WTC11 (cell line): ENCODE measurements around the gene SNRNP70. TPM values are rescaled to one million over a fixed set of nuclear protein-coding genes. Genes with fewer than 3 reads are reported as not detected.

Experiments
- ATAC-seq: fragments of 200-7000 bp; cut with Tn5 transposase; 2 replicates; pipeline ENCODE4 v1.10.0; 2021; ENCODE audit warnings: mild to moderate bottlenecking, moderate library complexity
- CTCF ChIA-PET: fragments of 300-600 bp; sonication (Branson Sonifier 250); formaldehyde crosslinking; loops from one replicate; lab custom pipeline; 2021; ENCODE audit warnings: antibody characterized with exemption; lab: Charles Lee
- POLR2A ChIA-PET: fragments of 350-600 bp; sonication (Branson Sonifier 250); formaldehyde crosslinking; loops from one replicate; lab custom pipeline; 2021; ENCODE audit warnings: antibody characterized with exemption; lab: Charles Lee
- DNase-seq: peaks from one replicate; pipeline ENCODE4 v3.0.0; 2021; ENCODE audit warnings: low spot score
- H3K27ac Mint-ChIP-seq: 2 replicates; pipeline ENCODE4 v1.8.0; 2021; ENCODE audit warnings: mixed read lengths
- H3K27me3 Mint-ChIP-seq: 2 replicates; pipeline ENCODE4 v1.8.0; 2021; ENCODE audit warnings: low read depth, mild to moderate bottlenecking, moderate library complexity, mixed read lengths
- H3K36me3 Mint-ChIP-seq: 2 replicates; pipeline ENCODE4 v1.8.0; 2021; ENCODE audit warnings: mixed read lengths
- H3K4me1 Mint-ChIP-seq: 2 replicates; pipeline ENCODE4 v1.8.0; 2022; ENCODE audit warnings: mixed read lengths
- H3K4me3 Mint-ChIP-seq: 2 replicates; pipeline ENCODE4 v1.8.0; 2021; ENCODE audit warnings: mild to moderate bottlenecking, moderate library complexity, mixed read lengths
- H3K9me3 Mint-ChIP-seq: 2 replicates; pipeline ENCODE4 v1.8.0; 2021; ENCODE audit warnings: mixed read lengths
- HMGA2 ChIP-seq: fragments of 250-450 bp; sonication (Bioruptor Pico); IDR thresholded peaks from 2 replicates; pipeline ENCODE4 v1.4.0; 2021; ENCODE audit warnings: mild to moderate bottlenecking, moderate library complexity
- KAT7 ChIP-seq: sonication (generic); formaldehyde crosslinking; IDR thresholded peaks from 2 replicates; pipeline ENCODE4 v1.8.1; 2023; ENCODE audit warnings: missing genetic modification reagents, mild to moderate bottlenecking, borderline replicate concordance
- MYBL2 ChIP-seq: sonication (generic); formaldehyde crosslinking; IDR thresholded peaks from 2 replicates; pipeline ENCODE4 v1.8.1; 2023; ENCODE audit warnings: mild to moderate bottlenecking, moderate library complexity, missing genetic modification reagents
- SMAD3 ChIP-seq: sonication (generic); formaldehyde crosslinking; IDR thresholded peaks from 2 replicates; pipeline ENCODE4 v1.8.0; 2022; ENCODE audit warnings: missing genetic modification reagents, mild to moderate bottlenecking, borderline replicate concordance
- TEAD4 ChIP-seq: sonication (generic); formaldehyde crosslinking; IDR thresholded peaks from 2 replicates; pipeline ENCODE4 v1.8.0; 2022; ENCODE audit warnings: mild to moderate bottlenecking, missing genetic modification reagents
- ZNF263 ChIP-seq: sonication (generic); formaldehyde crosslinking; IDR thresholded peaks from 2 replicates; pipeline ENCODE4 v1.8.1; 2022; ENCODE audit warnings: low read depth, mild to moderate bottlenecking, moderate library complexity, missing genetic modification reagents
- total RNA-seq: library from RNA; stranded (reverse); gene quantifications from 3 replicates; pipeline ENCODE4 v1.2.3, GENCODE V29; 2021
- TF ChIP-seq, protein P1 (sequence below): sonication (generic); formaldehyde crosslinking; IDR thresholded peaks from 2 replicates; pipeline ENCODE4 v1.8.0; 2023; ENCODE audit warnings: mild to moderate bottlenecking, missing genetic modification reagents
- TF ChIP-seq, protein P2 (sequence below): fragments of 200-600 bp; IDR thresholded peaks from 2 replicates; pipeline ENCODE4 v1.8.0; 2022; ENCODE audit warnings: antibody characterized with exemption
- TF ChIP-seq, protein P3 (sequence below): fragments of 250-450 bp; sonication (Bioruptor Pico); IDR thresholded peaks from 2 replicates; pipeline ENCODE4 v1.9.0; 2021; ENCODE audit warnings: mild to moderate bottlenecking
- TF ChIP-seq, protein P4 (sequence below): sonication (generic); formaldehyde crosslinking; IDR thresholded peaks from 2 replicates; pipeline ENCODE4 v1.8.0; 2023; ENCODE audit warnings: missing genetic modification reagents
- TF ChIP-seq, protein P5 (sequence below): fragments of 250-450 bp; sonication (Bioruptor Pico); IDR thresholded peaks from 2 replicates; pipeline ENCODE4 v2.1.2; 2022; ENCODE audit warnings: mild to moderate bottlenecking, moderate library complexity
- TF ChIP-seq, protein P6 (sequence below): sonication (generic); formaldehyde crosslinking; IDR thresholded peaks from 2 replicates; pipeline ENCODE4 v1.8.0; 2022; ENCODE audit warnings: mild to moderate bottlenecking, missing genetic modification reagents

The SNRNP70 gene
- total RNA-seq, 1 experiment from 2014 or later = 266 TPM

DNA sequence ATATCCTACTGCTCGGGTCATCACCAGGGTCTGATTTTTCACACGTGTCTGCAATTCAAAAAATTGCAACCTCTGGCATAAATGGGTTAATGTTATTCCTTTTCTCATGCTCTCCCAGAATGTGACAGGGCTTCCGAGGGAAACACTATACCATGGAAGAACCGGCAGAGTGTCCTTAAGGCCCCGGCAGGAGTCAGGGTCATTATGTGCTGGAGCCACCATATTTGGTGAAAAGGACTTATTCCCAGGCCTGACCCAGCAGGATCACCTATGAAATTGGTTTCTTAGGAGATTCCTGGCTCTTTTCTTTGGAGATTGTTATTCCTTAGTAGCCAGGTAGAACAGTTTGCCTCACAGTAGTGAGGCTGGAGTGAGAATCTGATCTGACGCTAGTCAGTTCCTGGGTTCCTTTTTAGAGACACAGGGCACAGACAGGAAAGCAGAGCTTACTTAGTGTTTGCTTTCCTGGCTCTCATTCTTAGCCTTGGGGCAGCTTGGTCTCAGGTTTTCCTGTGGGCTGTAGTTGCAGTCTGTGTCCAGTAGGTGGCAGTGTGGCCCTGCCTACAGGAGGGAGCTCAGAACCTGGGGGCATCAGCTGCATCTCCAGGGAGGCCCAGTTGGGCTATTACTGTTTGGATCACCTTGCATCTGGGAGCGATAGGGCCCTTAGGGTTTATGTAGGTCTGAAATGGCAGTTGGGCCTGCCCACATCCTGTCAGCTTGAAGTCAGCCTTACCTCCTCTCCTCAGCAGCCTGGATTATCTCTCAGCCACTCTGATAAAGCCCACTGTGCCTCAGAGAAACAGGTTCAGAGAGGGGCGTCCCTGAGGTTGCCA is 12.4 kb downstream of the SNRNP70 start:
- Mint-ChIP-seq H3K27ac (peak overlapping the region; percentile 85), H3K9me3 (no peaks in the 10 kb centered on the region), H3K36me3 (peaks cover 65% of the 10 kb centered on the region), H3K27me3 (no peaks in the 10 kb centered on the region), H3K4me3 (no peak overlapping the region), H3K4me1 (peaks cover 13% of the 10 kb centered on the region)
- CTCF ChIA-PET = interaction anchor here (0.5 to 3.1 kb wide), 66 partner anchors 8 to 772 kb away, joined by 3 to 72 read pairs (median 7); partner anchors contain the start of genes CGB2, CGB7, GYS1 and HRC
- peak; percentile 82 for DNase-seq
- TF ChIP-seq, protein P1, sequence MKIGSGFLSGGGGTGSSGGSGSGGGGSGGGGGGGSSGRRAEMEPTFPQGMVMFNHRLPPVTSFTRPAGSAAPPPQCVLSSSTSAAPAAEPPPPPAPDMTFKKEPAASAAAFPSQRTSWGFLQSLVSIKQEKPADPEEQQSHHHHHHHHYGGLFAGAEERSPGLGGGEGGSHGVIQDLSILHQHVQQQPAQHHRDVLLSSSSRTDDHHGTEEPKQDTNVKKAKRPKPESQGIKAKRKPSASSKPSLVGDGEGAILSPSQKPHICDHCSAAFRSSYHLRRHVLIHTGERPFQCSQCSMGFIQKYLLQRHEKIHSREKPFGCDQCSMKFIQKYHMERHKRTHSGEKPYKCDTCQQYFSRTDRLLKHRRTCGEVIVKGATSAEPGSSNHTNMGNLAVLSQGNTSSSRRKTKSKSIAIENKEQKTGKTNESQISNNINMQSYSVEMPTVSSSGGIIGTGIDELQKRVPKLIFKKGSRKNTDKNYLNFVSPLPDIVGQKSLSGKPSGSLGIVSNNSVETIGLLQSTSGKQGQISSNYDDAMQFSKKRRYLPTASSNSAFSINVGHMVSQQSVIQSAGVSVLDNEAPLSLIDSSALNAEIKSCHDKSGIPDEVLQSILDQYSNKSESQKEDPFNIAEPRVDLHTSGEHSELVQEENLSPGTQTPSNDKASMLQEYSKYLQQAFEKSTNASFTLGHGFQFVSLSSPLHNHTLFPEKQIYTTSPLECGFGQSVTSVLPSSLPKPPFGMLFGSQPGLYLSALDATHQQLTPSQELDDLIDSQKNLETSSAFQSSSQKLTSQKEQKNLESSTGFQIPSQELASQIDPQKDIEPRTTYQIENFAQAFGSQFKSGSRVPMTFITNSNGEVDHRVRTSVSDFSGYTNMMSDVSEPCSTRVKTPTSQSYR = no peak
- TF ChIP-seq, protein P2, sequence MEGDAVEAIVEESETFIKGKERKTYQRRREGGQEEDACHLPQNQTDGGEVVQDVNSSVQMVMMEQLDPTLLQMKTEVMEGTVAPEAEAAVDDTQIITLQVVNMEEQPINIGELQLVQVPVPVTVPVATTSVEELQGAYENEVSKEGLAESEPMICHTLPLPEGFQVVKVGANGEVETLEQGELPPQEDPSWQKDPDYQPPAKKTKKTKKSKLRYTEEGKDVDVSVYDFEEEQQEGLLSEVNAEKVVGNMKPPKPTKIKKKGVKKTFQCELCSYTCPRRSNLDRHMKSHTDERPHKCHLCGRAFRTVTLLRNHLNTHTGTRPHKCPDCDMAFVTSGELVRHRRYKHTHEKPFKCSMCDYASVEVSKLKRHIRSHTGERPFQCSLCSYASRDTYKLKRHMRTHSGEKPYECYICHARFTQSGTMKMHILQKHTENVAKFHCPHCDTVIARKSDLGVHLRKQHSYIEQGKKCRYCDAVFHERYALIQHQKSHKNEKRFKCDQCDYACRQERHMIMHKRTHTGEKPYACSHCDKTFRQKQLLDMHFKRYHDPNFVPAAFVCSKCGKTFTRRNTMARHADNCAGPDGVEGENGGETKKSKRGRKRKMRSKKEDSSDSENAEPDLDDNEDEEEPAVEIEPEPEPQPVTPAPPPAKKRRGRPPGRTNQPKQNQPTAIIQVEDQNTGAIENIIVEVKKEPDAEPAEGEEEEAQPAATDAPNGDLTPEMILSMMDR = peak; percentile 98
- no peak for TF ChIP-seq SMAD3 (CRISPR knock-in tag)
- no peak for TF ChIP-seq KAT7
- POLR2A ChIA-PET = interaction anchor here (0.7 to 1.1 kb wide), 4 partner anchors 17 to 51 kb away, joined by 4 to 5 read pairs (median 4); partner anchors contain the start of gene LIN7B
- ATAC-seq = peak; percentile 89

DNA sequence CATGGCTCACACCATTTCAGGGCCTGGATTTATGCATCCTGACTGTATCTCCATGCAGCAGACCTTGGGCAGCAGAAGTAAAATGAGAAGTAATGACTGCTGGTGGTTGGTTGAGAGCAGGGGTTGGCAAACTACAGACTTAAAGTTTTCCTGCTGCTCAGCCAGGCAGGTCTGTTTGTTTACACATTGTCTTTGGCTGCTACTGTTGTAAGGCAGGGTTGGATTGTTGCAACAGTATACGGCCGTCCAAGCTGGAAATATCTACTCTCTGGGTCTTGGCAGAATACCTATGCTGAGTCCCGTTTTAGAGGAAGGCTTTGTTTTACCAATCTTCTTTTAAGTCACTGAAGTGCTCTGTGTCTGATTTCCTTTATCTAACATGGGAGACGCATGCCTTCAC is 13.5 kb downstream of the SNRNP70 start:
- CTCF ChIA-PET = interaction anchor here (1.6 to 3.1 kb wide), 6 partner anchors 7 to 126 kb away, joined by 19 to 72 read pairs (median 45); partner anchors contain the start of genes GYS1 and RUVBL2
- Mint-ChIP-seq H3K4me3 (no peak overlapping the region), H3K27me3 (no peaks in the 10 kb centered on the region), H3K9me3 (no peaks in the 10 kb centered on the region), H3K27ac (no peak overlapping the region), H3K36me3 (peaks cover 60% of the 10 kb centered on the region), H3K4me1 (peaks cover 13% of the 10 kb centered on the region)
- ATAC-seq = no peak
- no peak for TF ChIP-seq ZNF263 (CRISPR knock-in tag)
- TF ChIP-seq, protein P3, sequence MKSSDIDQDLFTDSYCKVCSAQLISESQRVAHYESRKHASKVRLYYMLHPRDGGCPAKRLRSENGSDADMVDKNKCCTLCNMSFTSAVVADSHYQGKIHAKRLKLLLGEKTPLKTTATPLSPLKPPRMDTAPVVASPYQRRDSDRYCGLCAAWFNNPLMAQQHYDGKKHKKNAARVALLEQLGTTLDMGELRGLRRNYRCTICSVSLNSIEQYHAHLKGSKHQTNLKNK (CRISPR knock-in tag) = no peak
- TF ChIP-seq, protein P4, sequence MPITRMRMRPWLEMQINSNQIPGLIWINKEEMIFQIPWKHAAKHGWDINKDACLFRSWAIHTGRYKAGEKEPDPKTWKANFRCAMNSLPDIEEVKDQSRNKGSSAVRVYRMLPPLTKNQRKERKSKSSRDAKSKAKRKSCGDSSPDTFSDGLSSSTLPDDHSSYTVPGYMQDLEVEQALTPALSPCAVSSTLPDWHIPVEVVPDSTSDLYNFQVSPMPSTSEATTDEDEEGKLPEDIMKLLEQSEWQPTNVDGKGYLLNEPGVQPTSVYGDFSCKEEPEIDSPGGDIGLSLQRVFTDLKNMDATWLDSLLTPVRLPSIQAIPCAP (CRISPR knock-in tag) = no peak
- TF ChIP-seq, protein P5, sequence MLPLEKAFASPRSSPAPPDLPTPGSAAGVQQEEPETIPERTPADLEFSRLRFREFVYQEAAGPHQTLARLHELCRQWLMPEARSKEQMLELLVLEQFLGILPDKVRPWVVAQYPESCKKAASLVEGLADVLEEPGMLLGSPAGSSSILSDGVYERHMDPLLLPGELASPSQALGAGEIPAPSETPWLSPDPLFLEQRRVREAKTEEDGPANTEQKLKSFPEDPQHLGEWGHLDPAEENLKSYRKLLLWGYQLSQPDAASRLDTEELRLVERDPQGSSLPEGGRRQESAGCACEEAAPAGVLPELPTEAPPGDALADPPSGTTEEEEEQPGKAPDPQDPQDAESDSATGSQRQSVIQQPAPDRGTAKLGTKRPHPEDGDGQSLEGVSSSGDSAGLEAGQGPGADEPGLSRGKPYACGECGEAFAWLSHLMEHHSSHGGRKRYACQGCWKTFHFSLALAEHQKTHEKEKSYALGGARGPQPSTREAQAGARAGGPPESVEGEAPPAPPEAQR (CRISPR knock-in tag) = no peak
- TF ChIP-seq, protein P6, sequence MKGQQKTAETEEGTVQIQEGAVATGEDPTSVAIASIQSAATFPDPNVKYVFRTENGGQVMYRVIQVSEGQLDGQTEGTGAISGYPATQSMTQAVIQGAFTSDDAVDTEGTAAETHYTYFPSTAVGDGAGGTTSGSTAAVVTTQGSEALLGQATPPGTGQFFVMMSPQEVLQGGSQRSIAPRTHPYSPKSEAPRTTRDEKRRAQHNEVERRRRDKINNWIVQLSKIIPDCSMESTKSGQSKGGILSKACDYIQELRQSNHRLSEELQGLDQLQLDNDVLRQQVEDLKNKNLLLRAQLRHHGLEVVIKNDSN (CRISPR knock-in tag) = no peak
- TF ChIP-seq HMGA2 (CRISPR knock-in tag) = no peak
- TF ChIP-seq MYBL2 = no peak
- POLR2A ChIA-PET = interaction anchor here (1.2 kb wide), 1 partner anchor 109 kb away, joined by 4 read pairs; no protein-coding TSS in a partner anchor
- no peak for DNase-seq

DNA sequence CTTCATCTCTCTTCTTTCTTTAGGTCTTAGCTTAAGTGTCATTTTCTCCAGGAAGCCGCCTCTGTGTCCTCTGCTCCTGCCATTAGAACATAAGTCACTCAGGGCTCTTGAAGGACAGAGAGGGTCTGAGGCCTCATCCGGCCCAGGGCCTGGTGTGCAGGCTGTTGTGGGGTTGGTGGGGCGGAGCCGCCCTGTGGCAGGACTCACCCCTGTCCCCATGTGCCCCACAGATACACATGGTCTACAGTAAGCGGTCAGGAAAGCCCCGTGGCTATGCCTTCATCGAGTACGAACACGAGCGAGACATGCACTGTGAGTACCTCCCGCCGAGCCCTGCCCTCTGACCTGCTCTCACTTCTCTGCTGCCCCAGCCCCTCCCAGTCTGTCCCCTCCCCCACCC is 15.9 kb downstream of the SNRNP70 start:
- Mint-ChIP-seq H3K27ac (0 out of 2 replicates have a peak overlapping the region, but pooled peaks have one; percentile 94), H3K9me3 (no peaks in the 10 kb centered on the region), H3K4me1 (peaks cover 13% of the 10 kb centered on the region), H3K27me3 (no peaks in the 10 kb centered on the region), H3K36me3 (peaks cover 51% of the 10 kb centered on the region), H3K4me3 (no peak overlapping the region)
- POLR2A ChIA-PET = interaction anchor here (0.7 kb wide), 1 partner anchor 26 kb away, joined by 9 read pairs; no protein-coding TSS in a partner anchor
- TF ChIP-seq KAT7 (no peak), MYBL2 (no peak), TEAD4 (no peak)
- CTCF ChIA-PET = no interaction called here
- DNase-seq (no peak), ATAC-seq (no peak)
